ENCODE measurements around the gene DPH2. TPM values are rescaled to one million over a fixed set of nuclear protein-coding genes. Genes with fewer than 3 reads are reported as not detected.
A peak's percentile ranks its signal among the peaks of the same experiment; 100 is the strongest.

Gene DPH2
- polyA plus RNA-seq, 2 of the 4 experiments (the other 2 are of a cell fraction), result 38.8 to 41.7 TPM

- no peak for TF ChIP-seq HOXB13 (CRISPR knock-in tag; IDR thresholded peaks at IDR 0.05; ENCODE audit: low read depth)
- TF ChIP-seq MAZ (IDR thresholded peaks at IDR 0.05; ENCODE audit: borderline replicate concordance, low read depth, low read length), result no peak
- no peak for TF ChIP-seq TP53 (CRISPR knock-in tag; IDR thresholded peaks at IDR 0.05)
- no peaks in the 10 kb centered on the region for H3K9me3 ChIP-seq
- H3K27ac ChIP-seq, result peak overlapping the region; percentile 94 to 97; a peak in 5 of 6 replicates
Observed at GRCh38 chr1:43947874-43948437, 21.9 kb upstream of the DPH2 start.

GRCh38 chr1:43949678-43950077 lies 20.1 kb upstream of the DPH2 start:
- ChIA-PET POLR2A (no interaction called here), CTCF (interaction anchor here (1.1 to 7.4 kb wide), 10 partner anchors 8 to 186 kb away, joined by 3 to 69 read pairs (median 5); no protein-coding TSS in a partner anchor)
- Histone ChIP-seq H3K4me3 (no peak overlapping the region), H3K4me2 (no peak overlapping the region), H3K27ac (no peak overlapping the region), H3K9me3 (no peaks in the 10 kb centered on the region), H3K4me1 (peaks cover 13% of the 10 kb centered on the region; the same call in 1 of the 3 replicates)
- WGBS (ENCODE audit: missing lambda C conversion rate), result 92% methylated on average over 7 of the region's 13 CpGs
- ATAC-seq, result no peak
- no peak for DNase-seq (ENCODE audit: low read depth in 1 of 2, low spot score in 1 of 2)
- no peak for FAIRE-seq
- TF ChIP-seq CBX2 (IDR thresholded peaks at IDR 0.05; ENCODE audit: borderline replicate concordance, low read depth) (no peak), POLR2AphosphoS2 (conservative IDR thresholded peaks at IDR 0.05; ENCODE audit: low read length) (no peak)

More at GRCh38 chr1:43947874-43948437, 21.9 kb upstream of the DPH2 start:
- CTCF ChIA-PET, result interaction anchor here (0.6 to 7.4 kb wide), 4 partner anchors 13 to 184 kb away, joined by 3 to 69 read pairs (median 16); no protein-coding TSS in a partner anchor
- no peak for DNase-seq (ENCODE audit: low read depth in 1 of 2, low spot score in 1 of 2)
- Histone ChIP-seq H3K4me1 (peaks cover 13% of the 10 kb centered on the region; the same call in 1 of the 3 replicates), H3K4me3 (peak overlapping the region; percentile 68), H3K4me2 (peak overlapping the region; percentile 87)
- POLR2A ChIA-PET, result no interaction called here
- no peak for ATAC-seq
- FAIRE-seq, result no peak
- 63% methylated on average over 2 of the region's 3 CpGs for WGBS (ENCODE audit: missing lambda C conversion rate)

- 96% methylated on average over 4 of the region's 4 CpGs for WGBS (ENCODE audit: missing lambda C conversion rate)
- H3K9me3 ChIP-seq, result no peaks in the 10 kb centered on the region
- CTCF ChIA-PET, result interaction anchor here (1.5 to 2.2 kb wide), 2 partner anchors 16 to 188 kb away, joined by 7 read pairs; no protein-coding TSS in a partner anchor
- no peak for TF ChIP-seq PHF8 (IDR thresholded peaks at IDR 0.05; ENCODE audit: borderline replicate concordance, low read depth)
- no peak for TF ChIP-seq CBX2 (IDR thresholded peaks at IDR 0.05; ENCODE audit: borderline replicate concordance, low read depth)
- no peak for TF ChIP-seq CHD2 (IDR thresholded peaks at IDR 0.05; ENCODE audit: low read length, partially characterized antibody)
- TF ChIP-seq ZFP36 (IDR thresholded peaks at IDR 0.05; ENCODE audit: borderline replicate concordance, partially characterized antibody), result no peak
- H3K4me2 ChIP-seq, result no peak overlapping the region
- no peak overlapping the region for H3K4me3 ChIP-seq
- POLR2A ChIA-PET, result no interaction called here
- ATAC-seq (no peak), DNase-seq (ENCODE audit: low read depth in 1 of 2, low spot score in 1 of 2) (no peak), FAIRE-seq (no peak)
- no peak overlapping the region for H3K27ac ChIP-seq
- H3K4me1 ChIP-seq, result peaks cover 11% of the 10 kb centered on the region; the same call in 1 of the 3 replicates
Observed at GRCh38 chr1:43951021-43951985, 18.5 kb upstream of the DPH2 start.

GRCh38 chr1:43952731-43953346 lies 17.0 kb upstream of the DPH2 start:
- no peak for FAIRE-seq
- TF ChIP-seq JUN (IDR thresholded peaks at IDR 0.05) (no peak), EP300 (IDR thresholded peaks at IDR 0.05) (no peak), HES2 (IDR thresholded peaks at IDR 0.05) (no peak), KDM1A (IDR thresholded peaks at IDR 0.05; ENCODE audit: low read depth) (no peak), RFX5 (IDR thresholded peaks at IDR 0.05) (no peak), FOSB (CRISPR knock-in tag; IDR thresholded peaks at IDR 0.05) (no peak), HDAC2 (IDR thresholded peaks at IDR 0.05) (no peak), EHF (CRISPR knock-in tag; IDR thresholded peaks at IDR 0.05) (no peak), CHD2 (IDR thresholded peaks at IDR 0.05; ENCODE audit: low read length, partially characterized antibody) (no peak), CTCF (IDR thresholded peaks at IDR 0.05) (no peak)
- peaks cover 6% of the 10 kb centered on the region; the same call in 1 of the 3 replicates for H3K4me1 ChIP-seq
- H3K4me3 ChIP-seq, result no peak overlapping the region
- DNase-seq (ENCODE audit: low read depth in 1 of 2, low spot score in 1 of 2), result no peak
- ATAC-seq, result no peak
- POLR2A ChIA-PET, result no interaction called here
- H3K27ac ChIP-seq, result no peak overlapping the region
- 90% methylated on average over 8 of the region's 8 CpGs for WGBS (ENCODE audit: missing lambda C conversion rate)
- CTCF ChIA-PET, result interaction anchor here (0.8 to 1.6 kb wide), 3 partner anchors 18 to 190 kb away, joined by 3 to 6 read pairs (median 6); no protein-coding TSS in a partner anchor
- H3K4me2 ChIP-seq, result no peak overlapping the region
- H3K9me3 ChIP-seq, result no peaks in the 10 kb centered on the region
